H1 (cell line): ENCODE results near the gene TLK2. TPM values are rescaled to one million over a fixed set of nuclear protein-coding genes. Genes with fewer than 3 reads are reported as not detected.

Experiments used
- CTCF ChIA-PET: fragments of 300-600 bp; sonication (Branson Sonifier 250); formaldehyde crosslinking; loops from one replicate; lab custom pipeline; 2021; ENCODE audit not compliant: partially characterized antibody; lab: Charles Lee
- POLR2A ChIA-PET: fragments of 300-600 bp; sonication (Branson Sonifier 250); formaldehyde crosslinking; loops from one replicate; lab custom pipeline; 2021; ENCODE audit warnings: inconsistent platforms; ENCODE audit not compliant: partially characterized antibody; lab: Charles Lee
- DNase-seq, 2 experiments: peaks; one replicate each; pipeline versions ENCODE4 v3.0.0 to v3.0.0-alpha.2; 2010 to 2022; ENCODE audit warnings: low spot score in 2 of 2, low read depth in 1 of 2, mixed read lengths in 1 of 2
- FAIRE-seq: peaks from 2 replicates; lab custom pipeline; 2011; peaks lifted over from hg19 to GRCh38; lab: Jason Lieb, UNC
- H2AFZ ChIP-seq: 2 replicates; pipeline ENCODE4 v1.8.1; 2012; ENCODE audit warnings: low read length, inconsistent platforms
- H2AK5ac ChIP-seq: 2 replicates; pipeline ENCODE4 v1.6.1; 2013; ENCODE audit warnings: low read depth, low read length
- H2BK120ac ChIP-seq: replicated peaks from 2 replicates; pipeline ENCODE3; 2013; ENCODE audit warnings: low read depth, low read length, inconsistent platforms
- H2BK12ac ChIP-seq: 2 replicates; pipeline ENCODE4 v1.6.1; 2013; ENCODE audit warnings: low read depth, low read length
- H2BK15ac ChIP-seq: 2 replicates; pipeline ENCODE4 v1.6.1; 2013; ENCODE audit warnings: low read length
- H2BK20ac ChIP-seq: 2 replicates; pipeline ENCODE4 v1.6.1; 2013; ENCODE audit warnings: low read length
- H2BK5ac ChIP-seq: 2 replicates; pipeline ENCODE4 v1.6.1; 2013; ENCODE audit warnings: low read depth, low read length
- H3K14ac ChIP-seq: 2 replicates; pipeline ENCODE4 v1.6.1; 2013; ENCODE audit warnings: inconsistent platforms; ENCODE audit not compliant: insufficient read length
- H3K18ac ChIP-seq: 2 replicates; pipeline ENCODE4 v1.6.1; 2013; ENCODE audit warnings: low read length; ENCODE audit errors: extremely low read depth
- H3K23ac ChIP-seq: 2 replicates; pipeline ENCODE4 v1.6.1; 2013; ENCODE audit warnings: inconsistent platforms; ENCODE audit not compliant: insufficient read length
- H3K23me2 ChIP-seq: 2 replicates; pipeline ENCODE4 v1.6.1; 2013; ENCODE audit warnings: low read depth, low read length
- H3K27ac ChIP-seq: 2 replicates; pipeline ENCODE4 v1.6.1; 2011; ENCODE audit warnings: low read depth, low read length, inconsistent platforms
- H3K27me3 ChIP-seq, 4 experiments: replicated peaks in 1 of 4; 1 replicate in 1 of 4; 2 replicates in 3 of 4; pipeline versions ENCODE4 v1.6.1 to v1.8.1; 2011 to 2013; ENCODE audit warnings: low read length in 3 of 4, mild to moderate bottlenecking in 3 of 4, inconsistent platforms in 2 of 4, mixed read lengths in 2 of 4, moderate library complexity in 1 of 4; ENCODE audit not compliant: control insufficient read depth in 3 of 4, insufficient read depth in 3 of 4; ENCODE audit errors: extremely low read depth in 1 of 4
- H3K36me3 ChIP-seq, 4 experiments: 2 replicates each; pipeline versions ENCODE4 v1.6.1 to v1.8.1; 2011 to 2013; ENCODE audit warnings: mild to moderate bottlenecking in 4 of 4, low read length in 3 of 4, moderate library complexity in 2 of 4, control low read depth in 1 of 4, inconsistent platforms in 1 of 4; ENCODE audit not compliant: insufficient read depth in 4 of 4, control insufficient read depth in 2 of 4
- H3K4ac ChIP-seq: replicated peaks from 2 replicates; pipeline ENCODE3; 2013; ENCODE audit warnings: low read length, low read depth, mixed read lengths, inconsistent platforms; ENCODE audit not compliant: insufficient read length
- H3K4me1 ChIP-seq, 4 experiments: replicated peaks in 1 of 4; 1 replicate in 1 of 4; 2 replicates in 3 of 4; pipeline versions ENCODE4 v1.6.1 to v1.8.1; 2011 to 2013; ENCODE audit warnings: low read length in 3 of 4, inconsistent platforms in 2 of 4, mixed read lengths in 1 of 4; ENCODE audit not compliant: insufficient read depth in 4 of 4, control insufficient read depth in 3 of 4
- H3K4me2 ChIP-seq, 2 experiments: 2 replicates each; pipeline versions ENCODE4 v1.6.1 to v1.8.1; 2011 to 2013; ENCODE audit warnings: low read depth in 2 of 2, low read length in 2 of 2, control low read depth in 1 of 2, inconsistent platforms in 1 of 2, mild to moderate bottlenecking in 1 of 2; ENCODE audit not compliant: insufficient read depth in 1 of 2
- H3K4me3 ChIP-seq, 4 experiments: fragments of 200-600, 300-600 bp in 1 of 4; sonication (generic), shearing (Covaris generic), sonication (Bioruptor Twin) in 1 of 4; 2 replicates each; pipeline versions ENCODE4 v1.5.1 to v1.8.1; 2011 to 2016; ENCODE audit warnings: low read length in 4 of 4, low read depth in 3 of 4, control low read depth in 2 of 4, inconsistent platforms in 2 of 4, mild to moderate bottlenecking in 2 of 4, mixed read lengths in 1 of 4, moderate library complexity in 1 of 4; ENCODE audit not compliant: insufficient read depth in 2 of 4; ENCODE audit errors: extremely low read depth in 1 of 4
- H3K56ac ChIP-seq: replicated peaks from 2 replicates; pipeline ENCODE3; 2013; ENCODE audit warnings: low read depth, mild to moderate bottlenecking, mixed read lengths, low read length, inconsistent platforms; ENCODE audit not compliant: insufficient read length
- H3K79me1 ChIP-seq: 2 replicates; pipeline ENCODE4 v1.6.1; 2013; ENCODE audit warnings: low read depth, low read length, control low read depth
- H3K79me2 ChIP-seq, 2 experiments: 2 replicates each; pipeline versions ENCODE4 v1.6.1 to v1.8.1; 2012 to 2013; ENCODE audit warnings: low read length in 2 of 2, mild to moderate bottlenecking in 2 of 2, inconsistent platforms in 1 of 2; ENCODE audit not compliant: insufficient read depth in 2 of 2, control insufficient read depth in 1 of 2
- H3K9ac ChIP-seq, 4 experiments: replicated peaks in 1 of 4; 1 replicate in 1 of 4; 2 replicates in 3 of 4; pipeline versions ENCODE4 v1.6.1 to v1.8.1; 2011 to 2013; ENCODE audit warnings: low read depth in 3 of 4, low read length in 3 of 4, control low read depth in 2 of 4, mild to moderate bottlenecking in 2 of 4, moderate library complexity in 2 of 4, inconsistent platforms in 1 of 4; ENCODE audit errors: extremely low read depth in 1 of 4
- H3K9me3 ChIP-seq, 2 experiments: 2 replicates each; pipeline versions ENCODE4 v1.6.1 to v1.8.1; 2012 to 2013; ENCODE audit warnings: mild to moderate bottlenecking in 2 of 2, moderate library complexity in 2 of 2, control low read depth in 1 of 2, inconsistent platforms in 1 of 2, low read depth in 1 of 2, low read length in 1 of 2, mixed read lengths in 1 of 2; ENCODE audit not compliant: insufficient read depth in 2 of 2
- H4K20me1 ChIP-seq, 2 experiments: replicated peaks in 1 of 2; 2 replicates each; pipeline versions ENCODE3 to v1.8.1; 2011 to 2013; ENCODE audit warnings: inconsistent platforms in 2 of 2, low read length in 2 of 2, mild to moderate bottlenecking in 1 of 2; ENCODE audit not compliant: insufficient read depth in 2 of 2, control insufficient read depth in 1 of 2
- H4K5ac ChIP-seq: 2 replicates; pipeline ENCODE4 v1.6.1; 2013; ENCODE audit warnings: low read length, low read depth, mixed read lengths, inconsistent platforms; ENCODE audit not compliant: insufficient read length
- H4K8ac ChIP-seq: 2 replicates; pipeline ENCODE4 v1.8.0; 2013; ENCODE audit warnings: mild to moderate bottlenecking, moderate library complexity, low read length, inconsistent platforms; ENCODE audit not compliant: insufficient read depth; ENCODE audit errors: extremely low read depth
- H4K91ac ChIP-seq: replicated peaks from 2 replicates; pipeline ENCODE3; 2013; ENCODE audit warnings: low read length, mixed read lengths, inconsistent platforms; ENCODE audit not compliant: insufficient read length
- POLR2A ChIP-seq, 2 experiments: IDR thresholded peaks; 1 replicate in 1 of 2; 2 replicates in 1 of 2; pipeline ENCODE4 v1.6.1; 2011; ENCODE audit warnings: low read depth in 2 of 2, low read length in 2 of 2, mild to moderate bottlenecking in 2 of 2; ENCODE audit errors: control extremely low read depth in 1 of 2
- WGBS, 2 experiments: shearing (Covaris generic) in 1 of 2; methylation state at CpG; one replicate each; pipeline versions ENCODE4 v1.1.6 to v1.1.7; 2013 to 2015; ENCODE audit warnings: low lambda C conversion rate in 2 of 2, mixed read lengths in 2 of 2, inconsistent platforms in 1 of 2, low coverage in 1 of 2, missing lambda C conversion rate in 1 of 2; ENCODE audit not compliant: insufficient replicate concordance in 2 of 2, insufficient coverage in 1 of 2, insufficient read length in 1 of 2; ENCODE audit errors: extremely low coverage in 1 of 2, missing lambda C conversion rate in 1 of 2; 5-methylcytosine and 5-hydroxymethylcytosine counted together
- polyA plus RNA-seq, 7 experiments: library from polyadenylated mRNA; depleted of rRNA in 3 of 7; stranded (reverse) in 5 of 7; unstranded in 2 of 7; fragments of >200 nt in 5 of 7; fragments of 200-250 nt in 2 of 7; gene quantifications; 1 replicate in 5 of 7; 2 replicates in 1 of 7; 4 replicates in 1 of 7; pipeline versions ENCODE4 v1.2.1 to v1.2.3, GENCODE V29; 2011 to 2013; ENCODE audit warnings: missing spikeins in 2 of 7, mixed read lengths in 2 of 7
- total RNA-seq: library from RNA; stranded (reverse); fragmentation: NEBNext Ultra II Directional; extraction: Animal tissue kit (Norgen Biotek cat#: 25700); gene quantifications from 2 replicates; pipeline ENCODE4 v1.2.1, GENCODE V29; 2021
- TF ChIP-seq, protein P1 (sequence below), 3 experiments: IDR thresholded peaks; 1 replicate in 2 of 3; 2 replicates in 1 of 3; pipeline versions ENCODE4 v1.5.1 to v1.6.1; 2011; ENCODE audit warnings: low read length in 3 of 3, mild to moderate bottlenecking in 3 of 3, inconsistent platforms in 2 of 3, low read depth in 1 of 3, moderate library complexity in 1 of 3; ENCODE audit not compliant: insufficient read depth in 1 of 3; ENCODE audit errors: control extremely low read depth in 1 of 3

The TLK2 gene
- total and polyA plus RNA-seq, 2 of the 8 experiments (the other 6 are each of a cell fraction or from before 2014, with no cell fraction given): 43.1 to 59.9 TPM

DNA sequence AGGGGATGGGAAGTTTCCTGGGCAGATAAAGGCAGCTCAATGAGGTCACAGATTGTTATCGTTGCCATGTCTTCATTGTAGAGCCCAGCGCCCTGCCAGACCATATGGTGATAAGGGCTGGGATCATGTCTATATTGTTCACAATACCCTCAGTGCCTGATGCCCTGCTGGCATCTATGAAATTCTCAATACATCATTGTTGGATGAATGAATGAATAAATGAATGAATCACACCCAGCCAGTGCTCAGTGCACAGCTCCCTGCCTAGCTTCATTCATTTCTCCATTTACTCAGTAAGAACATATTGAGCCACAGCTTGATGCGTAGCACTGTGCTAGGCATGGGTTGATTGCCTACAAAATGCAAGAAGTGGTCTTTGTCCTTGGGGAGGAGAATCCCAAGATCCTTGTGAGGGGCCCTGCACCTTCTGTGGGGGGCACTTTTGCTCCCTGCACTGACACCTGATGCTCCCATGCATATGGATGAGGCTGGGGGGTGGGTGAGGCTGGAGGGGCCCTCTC, 178.6 kb downstream of the TLK2 start:
- H2AK5ac ChIP-seq: no peak overlapping the region
- H4K91ac ChIP-seq: no peak overlapping the region
- H2BK20ac ChIP-seq: no peak overlapping the region
- no peak for FAIRE-seq
- no peak for DNase-seq
- peaks cover 0 to 13% (median 11%) of the 10 kb centered on the region in 4 experiments; a peak in 6 of 7 replicates for H3K4me1 ChIP-seq
- H2BK15ac ChIP-seq: no peak overlapping the region
- H3K23ac ChIP-seq: no peak overlapping the region
- H2BK5ac ChIP-seq: no peak overlapping the region
- H3K79me2 ChIP-seq: no peaks in the 10 kb centered on the region; a peak in 1 of 4 replicates
- H3K27me3 ChIP-seq: 0 out of 7 replicates have a peak, but pooled peaks cover 0 to 2% (median under 1%) of the 10 kb centered on the region in 4 experiments
- no peak overlapping the region; the same call in 1 of the 2 replicates for H4K8ac ChIP-seq
- TF ChIP-seq POLR2A (IDR thresholded peaks at IDR 0.05; ENCODE audit: control extremely low read depth in 1 of 2, low read depth in 2 of 2, low read length in 2 of 2): no peak
- TF ChIP-seq, protein P1, sequence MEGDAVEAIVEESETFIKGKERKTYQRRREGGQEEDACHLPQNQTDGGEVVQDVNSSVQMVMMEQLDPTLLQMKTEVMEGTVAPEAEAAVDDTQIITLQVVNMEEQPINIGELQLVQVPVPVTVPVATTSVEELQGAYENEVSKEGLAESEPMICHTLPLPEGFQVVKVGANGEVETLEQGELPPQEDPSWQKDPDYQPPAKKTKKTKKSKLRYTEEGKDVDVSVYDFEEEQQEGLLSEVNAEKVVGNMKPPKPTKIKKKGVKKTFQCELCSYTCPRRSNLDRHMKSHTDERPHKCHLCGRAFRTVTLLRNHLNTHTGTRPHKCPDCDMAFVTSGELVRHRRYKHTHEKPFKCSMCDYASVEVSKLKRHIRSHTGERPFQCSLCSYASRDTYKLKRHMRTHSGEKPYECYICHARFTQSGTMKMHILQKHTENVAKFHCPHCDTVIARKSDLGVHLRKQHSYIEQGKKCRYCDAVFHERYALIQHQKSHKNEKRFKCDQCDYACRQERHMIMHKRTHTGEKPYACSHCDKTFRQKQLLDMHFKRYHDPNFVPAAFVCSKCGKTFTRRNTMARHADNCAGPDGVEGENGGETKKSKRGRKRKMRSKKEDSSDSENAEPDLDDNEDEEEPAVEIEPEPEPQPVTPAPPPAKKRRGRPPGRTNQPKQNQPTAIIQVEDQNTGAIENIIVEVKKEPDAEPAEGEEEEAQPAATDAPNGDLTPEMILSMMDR (IDR thresholded peaks at IDR 0.05; ENCODE audit: control extremely low read depth in 1 of 3, insufficient read depth in 1 of 3, low read depth in 1 of 3, low read length in 3 of 3): no peak
- H3K36me3 ChIP-seq: no peaks in the 10 kb centered on the region
- H2BK12ac ChIP-seq: no peak overlapping the region
- H3K4me2 ChIP-seq: no peak overlapping the region
- no peaks in the 10 kb centered on the region; the same call in 1 of the 2 replicates for H3K79me1 ChIP-seq
- no peak overlapping the region for H3K14ac ChIP-seq
- H3K9me3 ChIP-seq: peaks cover 0 to 4% of the 10 kb centered on the region in 2 experiments; a peak in 1 of 4 replicates
- no peak overlapping the region for H3K4me3 ChIP-seq
- peaks cover 9% of the 10 kb centered on the region for H3K23me2 ChIP-seq
- H4K5ac ChIP-seq: no peak overlapping the region
- H3K27ac ChIP-seq: no peak overlapping the region
- no peak overlapping the region for H2BK120ac ChIP-seq
- no peak overlapping the region for H3K9ac ChIP-seq
- H2AFZ ChIP-seq: no peak overlapping the region
- H3K56ac ChIP-seq: no peak overlapping the region
- WGBS, 2 experiments: 98% methylated on average over 3 of the region's 3 CpGs; no CpG with 5 or more reads in 1 of the 2 experiments
- CTCF ChIA-PET: interaction anchor here (0.7 to 2.8 kb wide), 4 partner anchors 17 to 235 kb away, joined by 3 to 11 read pairs (median 4); no protein-coding TSS in a partner anchor
- no peaks in the 10 kb centered on the region for H4K20me1 ChIP-seq
- POLR2A ChIA-PET: interaction anchor here (0.6 to 1.8 kb wide), 4 partner anchors 17 to 30 kb away, joined by 3 to 5 read pairs (median 4); no protein-coding TSS in a partner anchor
- no peak overlapping the region for H3K4ac ChIP-seq
- H3K18ac ChIP-seq: no peak overlapping the region
